GM12878 (cell line): ENCODE data around the gene PBLD. TPM values are rescaled to one million over a fixed set of nuclear protein-coding genes. Genes with fewer than 3 reads are reported as not detected.

Experiments used
- ATAC-seq: fragments of 200-7000 bp; cut with Tn5 transposase; 3 replicates; pipeline ENCODE4 v1.9.1; 2020; ENCODE audit warnings: mild to moderate bottlenecking, moderate library complexity
- BruUV-seq: library from RNA; stranded (reverse); fragments of 400-500 nt; replicated peaks from 2 replicates; lab custom pipeline; 2021; lab: Mats Ljungman, UMichigan
- CTCF ChIA-PET: fragments of 300-600 bp; sonication (Branson Sonifier 250); formaldehyde crosslinking; extraction: SDS; loops from one replicate; lab custom pipeline; 2021; ENCODE audit warnings: inconsistent platforms; lab: Yijun Ruan, JAX
- POLR2A ChIA-PET: fragments of 350-600 bp; formaldehyde crosslinking; extraction: SDS; loops from one replicate; lab custom pipeline; 2021; ENCODE audit warnings: inconsistent platforms; lab: Charles Lee
- RAD21 ChIA-PET: fragments of 300-600 bp; sonication (Branson Sonifier 250); formaldehyde crosslinking; loops from one replicate; lab custom pipeline; 2023; ENCODE audit warnings: antibody characterized with exemption; ENCODE audit not compliant: unreplicated experiment; lab: Charles Lee
- SMC1A ChIA-PET: fragments of 300-600 bp; sonication (Branson Sonifier 250); formaldehyde crosslinking; loops from one replicate; lab custom pipeline; 2023; ENCODE audit not compliant: unreplicated experiment, uncharacterized antibody; lab: Charles Lee
- DNase-seq: peaks from one replicate; pipeline ENCODE4 v3.0.0-alpha.2; 2011; ENCODE audit warnings: low read depth, low spot score
- FAIRE-seq: peaks from 3 replicates; lab custom pipeline; 2011; peaks lifted over from hg19 to GRCh38; lab: Jason Lieb, UNC
- H2AFZ ChIP-seq: 2 replicates; pipeline ENCODE4 v1.6.0; 2011; ENCODE audit warnings: low read depth, low read length, control low read depth; ENCODE audit not compliant: control insufficient read depth
- H3K27ac ChIP-seq: 2 replicates; pipeline ENCODE4 v1.5.1; 2011; ENCODE audit warnings: control low read depth; ENCODE audit not compliant: control insufficient read depth, insufficient read depth
- H3K27me3 ChIP-seq, 2 experiments: replicated peaks in 1 of 2; 2 replicates each; pipeline versions ENCODE4 v1.6.0 to v1.6.1; 2011; ENCODE audit warnings: low read length in 1 of 2; ENCODE audit not compliant: control insufficient read depth in 2 of 2, insufficient read depth in 2 of 2
- H3K36me3 ChIP-seq, 2 experiments: 2 replicates each; pipeline ENCODE4 v1.5.1; 2011; ENCODE audit warnings: low read length in 1 of 2; ENCODE audit not compliant: control insufficient read depth in 2 of 2, insufficient read depth in 2 of 2
- H3K4me1 ChIP-seq: 2 replicates; pipeline ENCODE4 v1.6.1; 2011; ENCODE audit warnings: mild to moderate bottlenecking, low read length, moderate library complexity, mixed read lengths; ENCODE audit not compliant: control insufficient read depth, insufficient read depth
- H3K4me2 ChIP-seq: 2 replicates; pipeline ENCODE4 v1.6.0; 2011; ENCODE audit warnings: control low read depth; ENCODE audit not compliant: control insufficient read depth, insufficient read depth
- H3K4me3 ChIP-seq: fragments of 200-600 bp; sonication (generic); 2 replicates; pipeline ENCODE4 v1.5.1; 2016
- H3K79me2 ChIP-seq: 2 replicates; pipeline ENCODE4 v1.6.0; 2011; ENCODE audit warnings: low read length; ENCODE audit not compliant: control insufficient read depth, insufficient read depth
- H3K9ac ChIP-seq: 2 replicates; pipeline ENCODE4 v1.8.0; 2011; ENCODE audit warnings: low read length, control low read depth, mixed read lengths; ENCODE audit not compliant: control insufficient read depth, insufficient read depth
- H3K9me3 ChIP-seq: replicated peaks from 3 replicates; pipeline ENCODE4 v1.5.1; 2011; ENCODE audit warnings: mild to moderate bottlenecking, low read length; ENCODE audit not compliant: control insufficient read depth, insufficient read depth
- H4K20me1 ChIP-seq: 2 replicates; pipeline ENCODE4 v1.6.0; 2011; ENCODE audit not compliant: control insufficient read depth, insufficient read depth
- EP300 ChIP-seq, 2 experiments: fragments of 150-350 bp in 1 of 2; IDR thresholded peaks; 2 replicates each; pipeline ENCODE4 v1.6.1; 2011 to 2012; ENCODE audit warnings: low read depth in 2 of 2, low read length in 2 of 2, borderline replicate concordance in 1 of 2, improper control_type of control experiment in 1 of 2, inconsistent platforms in 1 of 2; ENCODE audit not compliant: control insufficient read depth in 1 of 2
- HCFC1 ChIP-seq: fragments of 150-350 bp; IDR thresholded peaks from 2 replicates; pipeline ENCODE4 v1.6.1; 2014; ENCODE audit warnings: low read length
- IKZF2 ChIP-seq, 2 experiments: fragments of 450-650 bp; IDR thresholded peaks; 2 replicates each; pipeline ENCODE4 v1.6.1; 2017; ENCODE audit warnings: mild to moderate bottlenecking in 2 of 2, moderate library complexity in 2 of 2
- MTA2 ChIP-seq: fragments of 450-650 bp; IDR thresholded peaks from 2 replicates; pipeline ENCODE4 v1.6.1; 2016; ENCODE audit warnings: low read depth, mild to moderate bottlenecking, moderate library complexity
- SPI1 ChIP-seq: IDR thresholded peaks from 2 replicates; pipeline ENCODE4 v1.6.1; 2011; ENCODE audit warnings: low read depth, mild to moderate bottlenecking, low read length, moderate library complexity, borderline replicate concordance; ENCODE audit not compliant: insufficient read depth
- WGBS: methylation state at CpG from one replicate; pipeline ENCODE4 v1.1.6; 2016; ENCODE audit warnings: low lambda C conversion rate; ENCODE audit not compliant: insufficient replicate concordance, insufficient coverage; ENCODE audit errors: missing lambda C conversion rate; 5-methylcytosine and 5-hydroxymethylcytosine counted together
- in situ Hi-C: fragments of 300-500 bp; cut with MboI; formaldehyde crosslinking; loops from 9 replicates; pipeline ENCODE4 v1.14.3; 2018; ENCODE audit warnings: mixed read lengths
- intact Hi-C: fragments of 100-400 bp; cut with micrococcal nuclease; formaldehyde crosslinking; loops from one replicate; pipeline ENCODE4 v1.14.2; 2022; ENCODE audit not compliant: unreplicated experiment
- polyA plus RNA-seq, 11 experiments: library from polyadenylated mRNA; depleted of rRNA in 4 of 11; unstranded in 6 of 11; stranded (reverse) in 5 of 11; fragments of >200 nt; fragmentation: Nextera tagmentation in 4 of 11; fragmentation: Illumina TruSeq in 1 of 11; extraction: Ambion mirVana in 4 of 11; extraction: Trizol in 1 of 11; gene quantifications; 1 replicate in 1 of 11; 2 replicates in 10 of 11; pipeline versions ENCODE4 v1.2.1 to v1.2.3, GENCODE V29; 2011 to 2016; ENCODE audit warnings: inconsistent platforms in 2 of 11, missing spikeins in 2 of 11, low read depth in 1 of 11
- total RNA-seq, 4 experiments: library from RNA; depleted of rRNA in 3 of 4; stranded (reverse); fragments of >200 nt in 3 of 4; fragmentation: Illumina TruSeq in 1 of 4; extraction: Trizol in 1 of 4; gene quantifications; 2 replicates each; pipeline versions ENCODE4 v1.2.1 to v1.2.3, GENCODE V29; 2013 to 2021

PBLD gene
- total and polyA plus RNA-seq, 10 of the 15 experiments (the other 5 are each of a cell fraction or from before 2014, with no cell fraction given), result 0.68 to 2.8 (median 1.7) TPM

DNA sequence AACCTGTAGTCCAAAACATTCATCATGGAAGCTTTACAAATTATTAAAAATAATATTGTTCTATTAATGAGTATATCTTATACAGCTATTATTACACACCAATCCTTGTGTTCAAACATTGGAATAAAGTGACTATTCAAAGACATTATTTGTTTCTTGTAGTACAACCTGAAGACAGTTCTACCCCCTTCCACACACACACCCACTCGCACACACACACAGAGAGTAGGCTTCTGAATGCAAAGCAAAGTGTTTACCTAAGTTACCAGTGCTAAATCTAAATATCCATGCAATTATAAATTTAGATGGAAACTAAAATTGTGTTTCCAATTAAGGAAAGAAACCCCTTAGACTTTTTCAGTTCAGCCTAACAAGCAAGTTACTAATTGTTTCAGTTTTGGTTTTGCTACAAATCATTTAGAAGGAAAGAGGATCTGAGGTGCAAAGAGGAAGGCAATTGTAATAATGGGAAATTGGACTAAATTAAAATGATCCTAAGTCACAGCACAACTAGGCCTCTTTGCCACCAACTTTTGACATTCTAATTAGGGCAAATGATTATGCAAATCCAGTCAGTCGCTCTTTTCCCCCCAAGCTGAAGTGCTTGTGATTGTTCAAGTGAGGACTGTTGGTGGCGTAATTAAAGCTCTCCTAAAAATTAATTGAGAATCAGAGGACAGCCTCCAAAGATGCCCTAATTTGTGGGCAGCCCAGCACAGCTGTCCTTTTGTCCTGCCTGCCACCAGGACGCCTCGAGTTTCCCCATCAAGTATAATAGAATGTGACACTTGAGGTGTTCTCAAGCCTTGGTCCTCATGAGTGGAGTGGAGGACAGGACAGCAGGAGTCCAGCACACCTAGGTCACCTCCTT, 80.9 kb downstream of the PBLD start:
- SMC1A ChIA-PET, result interaction anchor here (0.6 to 1.5 kb wide), 5 partner anchors 9 to 181 kb away, joined by 3 to 5 read pairs (median 3); no protein-coding TSS in a partner anchor
- 30% methylated on average over 5 of the region's 5 CpGs for WGBS
- RAD21 ChIA-PET, result no interaction called here
- peaks cover 7% of the 10 kb centered on the region for H3K4me1 ChIP-seq
- no peak overlapping the region for H3K27ac ChIP-seq
- CTCF ChIA-PET, result interaction anchor here (1.0 to 2.3 kb wide), 4 partner anchors 22 to 50 kb away, joined by 3 to 7 read pairs (median 4); no protein-coding TSS in a partner anchor
- intact Hi-C loops, result no loop called here
- FAIRE-seq (peak; percentile 80), ATAC-seq (peak; percentile 61), DNase-seq (peak; percentile 24)
- no peaks in the 10 kb centered on the region for H3K9me3 ChIP-seq
- no peaks in the 10 kb centered on the region for H3K79me2 ChIP-seq
- no peak overlapping the region for H3K9ac ChIP-seq
- H3K4me2 ChIP-seq, result peak overlapping the region; percentile 61
- peak overlapping the region; percentile 11 for H2AFZ ChIP-seq
- H4K20me1 ChIP-seq, result no peaks in the 10 kb centered on the region
- POLR2A ChIA-PET, result interaction anchor here (0.6 kb wide), 1 partner anchor 57 kb away, joined by 3 read pairs; no protein-coding TSS in a partner anchor
- in situ Hi-C loops, result no loop called here
- H3K27me3 ChIP-seq, result no peaks in the 10 kb centered on the region
- no peaks in the 10 kb centered on the region for H3K36me3 ChIP-seq
- H3K4me3 ChIP-seq, result peak overlapping the region; percentile 20; the same call in 1 of the 2 replicates
- no TSS peak for BruUV-seq
- TF ChIP-seq EP300 (IDR thresholded peaks at IDR 0.05; ENCODE audit: borderline replicate concordance in 1 of 2, control insufficient read depth in 1 of 2, low read depth in 2 of 2, low read length in 2 of 2) (0 out of 4 replicates have a peak, but pooled peaks of 1 of the 2 experiments have one; percentile 7), HCFC1 (no peak), IKZF2 (IDR thresholded peaks at IDR 0.05) (peak in 1 of 2 experiments; percentile 42; a peak in 2 of 4 replicates), MTA2 (peak; percentile 87), SPI1 (peak; percentile 52; the same call in 1 of the 2 replicates)
